GM21381 (cell line): Measurements from ENCODE around the gene CNPY1.
"Not testable (repeated sequence)": the region's sequence is repeated elsewhere in the genome, so short reads cannot be mapped to it uniquely, and the experiment has no call there.

Experiments used
- ATAC-seq: cut with Tn5 transposase; IDR thresholded peaks from one replicate; pipeline ENCODE4 v1.9.1; 2021; ENCODE audit warnings: mild to moderate bottlenecking, moderate library complexity; ENCODE audit not compliant: unreplicated experiment

The CNPY1 gene

GRCh38 chr7:155534691-155535090 is 11.7 kb downstream of the CNPY1 start:
- ATAC-seq: no peak

GRCh38 chr7:155533827-155534690 is 12.3 kb downstream of the CNPY1 start:
- ATAC-seq: no peak

- no peak for ATAC-seq
Observed at GRCh38 chr7:155533120-155533826, 13.1 kb downstream of the CNPY1 start.

- ATAC-seq: no peak
Observed at GRCh38 chr7:155532792-155533119, 13.6 kb downstream of the CNPY1 start.

- no peak for ATAC-seq
Observed at GRCh38 chr7:155531681-155532080, 14.7 kb downstream of the CNPY1 start.

- no peak for ATAC-seq
Observed at GRCh38 chr7:155530601-155531000, 15.8 kb downstream of the CNPY1 start.

- ATAC-seq: no peak
Observed at GRCh38 chr7:155529845-155530244, 16.5 kb downstream of the CNPY1 start.

GRCh38 chr7:155529346-155529745 is 17.0 kb downstream of the CNPY1 start:
- no peak for ATAC-seq

- no peak for ATAC-seq
Observed at GRCh38 chr7:155527664-155528063, 18.7 kb downstream of the CNPY1 start.

- no peak for ATAC-seq
Observed at GRCh38 chr7:155526225-155526624, 20.1 kb downstream of the CNPY1 start.

- no peak for ATAC-seq
Observed at GRCh38 chr7:155524018-155524556, 22.3 kb downstream of the CNPY1 start.

GRCh38 chr7:155523168-155523675 is 23.1 kb downstream of the CNPY1 start:
- ATAC-seq: no peak

- ATAC-seq: no peak
Observed at GRCh38 chr7:155521743-155522398, 24.5 kb downstream of the CNPY1 start.

- no peak for ATAC-seq
Observed at GRCh38 chr7:155521007-155521742, 25.2 kb downstream of the CNPY1 start.

- ATAC-seq: no peak
Observed at GRCh38 chr7:155520114-155520513, 26.2 kb downstream of the CNPY1 start.

- ATAC-seq: not testable (repeated sequence)
Observed at GRCh38 chr7:155519358-155519757, 27.0 kb downstream of the CNPY1 start.

GRCh38 chr7:155518633-155519032 is 27.7 kb downstream of the CNPY1 start:
- no peak for ATAC-seq

- no peak for ATAC-seq
Observed at GRCh38 chr7:155517969-155518368, 28.4 kb downstream of the CNPY1 start.

GRCh38 chr7:155517452-155517851 is 28.9 kb downstream of the CNPY1 start:
- ATAC-seq: no peak

GRCh38 chr7:155516466-155516865 is 29.9 kb downstream of the CNPY1 start:
- ATAC-seq: no peak

- ATAC-seq: no peak
Observed at GRCh38 chr7:155515318-155515717, 31.0 kb downstream of the CNPY1 start.
